GM19455 (cell line): ENCODE measurements around the gene KCNIP4.

ENCODE experiments used
- ATAC-seq: cut with Tn5 transposase; IDR thresholded peaks from one replicate; pipeline ENCODE4 v1.9.1; 2021; ENCODE audit not compliant: unreplicated experiment

The KCNIP4 gene

DNA sequence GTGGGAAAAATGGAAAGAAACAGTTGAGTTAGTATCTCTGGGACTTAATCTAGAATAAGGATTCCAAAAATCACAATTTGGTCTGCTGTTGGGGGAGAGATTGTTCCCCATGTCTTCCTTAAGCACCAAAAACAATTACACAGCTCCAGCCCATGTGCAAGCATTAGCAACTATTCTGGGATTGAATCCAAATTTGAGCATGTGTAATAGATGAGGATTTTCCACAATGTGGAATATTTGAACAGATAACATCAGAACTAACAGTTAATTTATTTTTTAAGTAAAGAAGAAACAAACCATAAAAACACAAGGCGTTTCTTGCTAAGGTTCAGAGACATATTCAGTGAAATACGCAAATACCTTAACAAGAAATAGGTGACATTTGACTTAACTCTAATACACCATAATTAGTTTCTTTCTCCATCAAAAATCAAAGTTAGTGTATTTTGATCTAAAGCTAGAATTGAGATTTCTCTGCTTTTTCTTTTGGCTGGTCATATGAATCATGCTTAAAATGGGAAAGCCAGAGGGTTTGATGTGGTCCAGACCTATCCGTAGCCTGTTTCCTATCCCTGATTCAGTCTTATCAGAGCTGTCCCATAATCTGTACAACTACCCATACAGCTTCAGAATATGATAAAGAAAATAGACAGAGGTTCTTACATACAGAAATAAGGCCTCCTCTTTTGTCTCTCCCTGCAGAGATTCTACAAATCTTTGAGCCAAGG is 834.9 kb downstream of the KCNIP4 start:
- no peak for ATAC-seq

DNA sequence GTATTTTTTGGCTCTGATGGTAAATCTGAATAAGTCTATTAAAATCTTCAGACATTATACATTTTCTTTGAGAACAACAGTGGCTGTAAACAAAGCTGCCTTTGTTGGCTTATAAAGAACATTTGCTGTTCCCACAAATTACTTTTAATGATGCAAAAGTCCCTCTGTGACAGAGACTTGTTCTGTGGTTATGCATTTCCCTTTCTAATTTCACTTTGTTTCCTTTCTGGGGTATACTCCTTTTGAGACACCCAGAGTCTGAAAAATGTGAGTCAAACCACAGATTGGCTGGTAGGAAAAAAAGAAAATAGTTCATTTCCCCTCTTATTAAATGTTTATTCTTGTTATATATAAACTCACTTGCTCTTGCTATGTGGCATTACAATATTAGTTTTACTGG is 845.9 kb downstream of the KCNIP4 start:
- ATAC-seq, result no peak

DNA sequence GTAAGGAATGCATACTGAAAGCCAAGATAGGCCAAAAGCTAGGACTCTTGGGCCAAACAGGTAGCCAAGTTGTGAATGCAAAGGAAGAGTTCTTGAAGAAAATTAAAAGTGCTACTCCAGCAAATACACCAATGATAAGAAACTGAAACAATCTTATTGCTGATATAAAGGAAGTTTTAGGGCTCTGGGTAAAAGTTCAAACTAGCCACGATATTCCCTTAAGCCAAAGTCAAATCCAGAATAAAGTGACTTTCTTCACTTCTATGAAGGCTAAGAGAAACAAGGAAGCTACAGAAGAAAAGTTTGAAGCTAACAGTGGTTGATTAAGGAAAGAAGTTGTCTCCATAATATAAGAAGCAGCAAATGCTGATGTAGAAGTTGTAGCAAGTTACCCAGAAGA is 850.7 kb downstream of the KCNIP4 start:
- no peak for ATAC-seq

DNA sequence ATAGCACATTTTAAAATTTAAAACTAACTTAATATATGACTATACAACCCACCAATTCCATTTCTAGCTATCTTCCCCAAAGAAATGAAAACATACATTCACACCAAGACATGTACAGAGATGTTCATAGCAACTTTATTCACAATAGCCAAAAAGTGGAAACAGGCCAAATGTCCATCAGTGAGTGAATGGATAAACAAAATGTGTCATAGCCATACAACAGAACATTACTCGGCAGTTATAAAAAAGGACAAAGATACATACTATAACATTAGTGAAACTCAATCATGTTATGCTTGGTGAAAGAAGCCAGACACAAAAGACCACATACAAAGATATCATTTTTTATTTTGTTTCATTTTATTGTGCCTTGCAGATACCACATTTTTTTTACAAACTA is 851.5 kb downstream of the KCNIP4 start:
- ATAC-seq, result no peak

DNA sequence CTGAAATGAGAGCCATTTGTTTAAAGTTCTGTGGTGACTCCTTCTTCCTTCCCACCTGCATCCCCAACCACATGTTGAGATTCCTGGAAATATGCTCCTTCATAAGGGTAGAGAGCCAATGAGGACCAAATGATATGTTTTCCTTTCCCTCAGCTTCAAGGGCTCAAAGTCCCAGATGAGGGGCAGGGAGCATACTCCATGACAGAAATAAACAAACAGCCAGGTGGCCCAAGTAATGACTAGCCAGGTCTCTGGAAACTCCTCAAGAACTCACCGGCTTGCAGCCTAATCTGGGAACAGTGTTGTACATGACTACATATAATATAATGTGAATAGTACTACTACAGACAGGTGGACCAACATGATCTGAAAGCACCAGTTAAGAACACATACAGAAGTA is 856.0 kb downstream of the KCNIP4 start:
- ATAC-seq, result no peak

- no peak for ATAC-seq
Observed at GRCh38 chr4:21090094-21090666, 858.4 kb downstream of the KCNIP4 start.

DNA sequence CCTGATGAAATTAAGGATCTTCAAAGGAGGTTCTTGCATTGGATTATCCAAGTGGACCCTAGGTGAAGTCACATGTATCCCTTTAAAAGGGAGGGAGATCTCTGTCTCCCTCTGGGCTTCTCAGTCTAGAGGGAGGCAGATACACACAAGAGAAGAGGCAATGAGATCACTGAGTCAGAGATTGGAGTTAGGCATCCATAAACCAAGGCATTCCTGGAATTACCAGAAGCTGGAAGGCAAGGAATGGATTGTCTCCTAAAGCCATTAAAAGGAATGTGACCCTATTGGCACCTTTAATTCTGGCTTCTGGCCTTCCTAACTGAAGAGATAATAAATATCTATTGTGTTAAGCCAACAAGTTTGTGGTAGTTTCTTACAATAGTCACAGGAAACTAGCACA is 865.2 kb downstream of the KCNIP4 start:
- no peak for ATAC-seq

DNA sequence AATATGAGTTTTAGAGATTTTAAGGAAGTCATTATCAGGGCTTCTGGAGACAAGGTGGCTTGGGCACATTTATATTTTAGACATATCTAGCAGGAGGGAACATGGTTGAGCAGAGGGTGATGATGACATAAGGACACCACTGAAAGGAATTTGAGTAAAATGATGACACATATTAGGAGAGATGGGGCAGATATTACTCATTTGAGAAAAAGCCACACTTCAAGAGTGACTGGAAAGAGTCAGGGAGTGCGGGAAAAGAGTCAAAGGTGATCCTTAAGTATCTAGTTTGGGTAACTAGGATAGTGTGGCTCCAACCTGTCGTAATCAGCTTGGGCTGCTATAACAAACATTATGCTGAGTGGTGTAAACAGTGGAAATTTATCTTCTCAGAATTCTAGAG is 870.6 kb downstream of the KCNIP4 start:
- no peak for ATAC-seq

DNA sequence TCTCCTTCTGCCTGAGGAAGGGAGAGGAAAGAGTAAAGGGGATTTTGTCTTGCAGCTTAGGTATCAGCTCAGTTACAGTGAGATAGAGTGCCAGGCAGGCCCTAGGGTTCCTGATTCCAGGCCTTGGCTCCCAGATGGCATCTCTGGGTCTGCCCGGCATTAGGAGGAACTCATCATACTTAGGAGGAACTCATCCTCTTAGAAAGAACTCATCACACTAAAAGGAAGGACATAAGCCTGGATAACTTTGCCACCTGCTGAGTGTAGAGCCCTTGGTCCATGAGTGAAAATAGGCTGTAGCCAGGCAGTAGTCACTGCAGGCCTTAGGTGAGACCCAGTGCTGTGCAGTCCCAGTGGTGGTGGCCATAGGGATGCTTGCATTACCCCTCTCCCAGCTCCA is 881.2 kb downstream of the KCNIP4 start:
- ATAC-seq, result no peak

- ATAC-seq, result no peak
Observed at GRCh38 chr4:21061902-21062301, 886.7 kb downstream of the KCNIP4 start.

DNA sequence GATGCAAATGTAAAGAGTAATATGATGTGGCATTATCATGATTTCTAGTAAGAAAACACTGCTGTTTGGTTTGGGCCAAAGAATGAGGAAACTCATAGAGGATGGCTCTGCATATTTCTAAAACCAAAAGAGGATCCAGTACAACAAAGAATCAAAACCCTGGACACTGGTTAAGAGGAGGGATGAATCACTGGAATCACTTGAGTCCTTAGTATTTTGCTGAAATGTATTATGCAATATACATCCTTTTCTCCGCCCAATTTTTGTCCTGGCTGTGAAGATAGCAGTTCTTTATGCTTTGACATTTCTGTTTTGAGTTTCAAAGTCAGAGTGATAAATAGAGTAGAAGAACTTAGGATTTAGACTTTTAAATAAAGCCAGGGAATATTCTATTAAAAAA is 902.4 kb downstream of the KCNIP4 start:
- ATAC-seq, result no peak

GRCh38 chr4:21045119-21045518 is 903.5 kb downstream of the KCNIP4 start:
- no peak for ATAC-seq

DNA sequence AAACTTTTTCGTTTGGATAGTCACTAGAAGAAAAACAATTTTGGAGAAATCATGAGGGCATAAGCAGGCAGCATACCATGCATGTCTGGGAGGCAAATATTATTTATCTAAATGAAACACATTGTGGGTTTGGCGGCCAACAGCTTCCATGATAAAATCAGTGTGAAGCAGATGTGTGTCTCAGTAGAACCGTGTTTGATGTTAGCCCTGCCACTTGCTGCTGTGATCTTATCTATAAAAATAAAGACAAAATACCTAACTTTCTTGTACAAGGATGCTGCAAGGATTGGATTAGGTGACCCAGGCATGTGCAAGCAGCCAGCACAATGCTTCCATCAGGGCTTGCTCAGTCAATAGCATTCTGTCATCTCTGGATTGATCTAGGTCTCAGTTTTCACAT is 906.9 kb downstream of the KCNIP4 start:
- no peak for ATAC-seq

- ATAC-seq, result no peak
Observed at GRCh38 chr4:21034728-21035127, 913.8 kb downstream of the KCNIP4 start.

- no peak for ATAC-seq
Observed at GRCh38 chr4:21032089-21032645, 916.4 kb downstream of the KCNIP4 start.

DNA sequence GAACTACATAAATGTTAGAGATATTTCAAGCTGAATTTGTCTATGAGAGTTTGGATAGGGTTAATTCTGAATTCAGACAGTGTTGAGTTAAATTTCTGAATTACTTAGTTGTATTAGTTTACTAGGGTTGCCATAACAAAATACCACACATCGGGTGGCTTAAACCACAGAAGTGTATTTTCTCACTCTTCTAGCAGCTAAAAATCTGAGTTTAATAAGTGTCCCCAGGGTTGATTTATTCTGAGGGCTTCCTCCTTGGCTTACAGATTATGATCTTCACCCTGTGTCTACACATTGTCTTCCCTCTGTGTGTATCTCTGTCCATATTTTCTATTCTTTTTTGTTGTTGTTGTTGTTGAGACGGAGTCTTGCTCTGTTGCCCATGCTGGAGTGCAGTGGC is 929.8 kb downstream of the KCNIP4 start:
- ATAC-seq, result no peak

- no peak for ATAC-seq
Observed at GRCh38 chr4:21013501-21013900, 935.1 kb downstream of the KCNIP4 start.

GRCh38 chr4:21012851-21013331 is 935.7 kb downstream of the KCNIP4 start:
- no peak for ATAC-seq

DNA sequence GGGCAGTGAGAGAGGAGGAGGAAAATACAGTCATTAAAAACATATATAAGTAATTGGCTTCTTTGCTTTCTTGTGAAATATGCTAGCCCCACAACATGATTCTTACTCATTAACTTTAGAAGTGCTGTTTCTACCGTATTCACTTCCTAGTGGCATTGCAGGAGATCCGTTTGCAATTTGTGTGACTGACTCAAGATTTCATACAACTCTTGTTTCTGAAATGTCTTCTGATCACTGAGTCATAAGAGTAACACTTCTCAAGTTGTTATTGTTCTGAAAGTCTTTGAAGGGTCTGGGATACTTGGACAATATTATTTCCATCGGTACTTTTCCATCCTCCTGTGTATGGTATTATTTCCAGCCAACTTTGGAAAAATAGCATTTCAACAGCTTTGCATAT is 937.5 kb downstream of the KCNIP4 start:
- ATAC-seq, result no peak

GRCh38 chr4:21009956-21010355 is 938.6 kb downstream of the KCNIP4 start:
- ATAC-seq, result no peak

GRCh38 chr4:21005647-21006046 is 942.9 kb downstream of the KCNIP4 start:
- ATAC-seq, result no peak

DNA sequence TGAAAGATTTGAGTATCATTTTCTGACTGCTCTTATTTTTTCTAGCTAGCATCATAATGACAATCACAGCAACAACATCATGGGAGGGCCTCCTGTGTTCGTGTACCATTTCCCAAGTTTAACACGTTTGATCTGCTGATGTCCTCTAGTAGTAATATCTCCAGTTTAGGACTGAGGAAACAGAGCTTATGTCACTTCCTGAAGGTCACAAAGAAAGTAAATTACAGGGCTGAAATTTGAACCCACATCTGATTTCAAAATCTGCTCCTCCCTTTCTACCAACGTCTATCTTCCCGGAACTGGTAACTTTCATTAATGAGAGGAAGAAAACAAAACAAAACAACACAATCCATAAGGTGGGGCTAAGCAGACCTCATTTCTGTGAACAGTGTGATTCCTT is 945.6 kb downstream of the KCNIP4 start:
- no peak for ATAC-seq

- no peak for ATAC-seq
Observed at GRCh38 chr4:21002286-21002685, 946.3 kb downstream of the KCNIP4 start.
